NCI-H2107 (cell line): ENCODE data around the gene TMEM116.

Experiments used
- DNase-seq: peaks from one replicate; lab custom pipeline; 2025; lab: John Stamatoyannopoulos, UW

TMEM116 gene

DNA sequence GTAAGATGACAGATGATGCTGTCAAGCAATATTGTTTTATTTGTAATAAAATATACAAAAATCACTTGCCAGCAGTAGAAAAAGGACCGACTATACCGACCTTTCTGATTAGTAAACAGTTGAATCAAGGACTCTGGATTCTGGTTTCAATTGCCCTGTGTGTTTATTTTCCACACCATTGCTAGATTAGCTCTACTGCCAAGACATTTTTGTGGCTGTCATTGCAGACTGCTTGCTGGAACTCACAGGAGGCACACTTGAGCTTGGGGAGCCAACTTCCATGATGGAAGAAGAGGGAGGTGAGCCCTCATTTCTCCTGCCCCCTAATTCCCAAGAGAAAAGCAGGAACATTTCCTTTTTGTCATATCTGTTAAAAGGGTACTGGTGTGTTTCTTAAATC, 119.7 kb downstream of the TMEM116 start:
- no peak for DNase-seq

- DNase-seq, result no peak
Observed at GRCh38 chr12:111887926-111888745, 124.8 kb downstream of the TMEM116 start.

- no peak for DNase-seq
Observed at GRCh38 chr12:111886662-111887545, 126.1 kb downstream of the TMEM116 start.

DNA sequence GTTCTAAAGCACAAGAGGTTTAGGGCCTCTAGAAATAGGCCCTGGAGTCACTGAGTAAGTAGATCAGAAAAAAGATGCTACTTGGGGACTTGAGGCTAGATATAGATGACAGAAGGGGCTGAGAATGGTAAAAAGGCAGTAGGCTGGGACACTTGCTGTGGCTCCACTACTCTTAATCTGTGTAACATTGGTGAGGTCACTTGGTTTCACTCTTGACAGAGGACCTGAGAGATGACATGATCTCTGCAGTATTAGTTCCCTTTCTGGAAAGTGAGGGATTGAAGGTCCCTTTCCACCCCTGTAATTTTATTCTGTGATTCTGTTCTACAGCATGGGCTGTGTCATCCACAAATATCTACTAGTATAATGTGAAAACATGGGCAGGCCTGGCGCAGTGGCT, 131.2 kb downstream of the TMEM116 start:
- no peak for DNase-seq
